Duodenal mucosa (tissue), 2 donors: ENCODE data around the gene LCAT.
"Not testable (repeated sequence)": the region's sequence is repeated elsewhere in the genome, so short reads cannot be mapped to it uniquely, and the experiment has no call there.

Experiments
- H3K27ac ChIP-seq: one replicate; pipeline ENCODE4 v1.7.0; 2013; ENCODE audit warnings: low read depth, low read length
- H3K27me3 ChIP-seq, 2 donors: one replicate each; pipeline ENCODE4 v1.7.0; 2013; ENCODE audit warnings: low read length in 2 of 2, control low read depth in 1 of 2; ENCODE audit not compliant: insufficient read depth in 2 of 2, control insufficient read depth in 1 of 2
- H3K36me3 ChIP-seq, 2 donors: one replicate each; pipeline ENCODE4 v1.7.0; 2013; ENCODE audit warnings: low read length in 2 of 2, control low read depth in 1 of 2; ENCODE audit not compliant: insufficient read depth in 2 of 2, control insufficient read depth in 1 of 2
- H3K4me1 ChIP-seq, 2 donors: one replicate each; pipeline ENCODE4 v1.7.0; 2013; ENCODE audit warnings: low read length in 2 of 2, control low read depth in 1 of 2; ENCODE audit not compliant: insufficient read depth in 2 of 2, control insufficient read depth in 1 of 2
- H3K4me3 ChIP-seq, 2 donors: one replicate each; pipeline ENCODE4 v1.7.0; 2013; ENCODE audit warnings: low read length in 2 of 2, low read depth in 1 of 2
- H3K9ac ChIP-seq, 2 donors: one replicate each; pipeline ENCODE4 v1.7.0; 2013; ENCODE audit warnings: low read length in 2 of 2, low read depth in 1 of 2
- H3K9me3 ChIP-seq, 2 donors: one replicate each; pipeline ENCODE4 v1.7.0; 2013; ENCODE audit warnings: low read length in 2 of 2, control low read depth in 1 of 2; ENCODE audit not compliant: control insufficient read depth in 1 of 2

Gene LCAT

GRCh38 chr16:67940446-67941089 is 3.4 kb downstream of the LCAT start:
- Histone ChIP-seq H3K27ac (no peak overlapping the region), H3K9ac (no peak overlapping the region), H3K4me3 (no peak overlapping the region), H3K9me3 (no peaks in the 10 kb centered on the region), H3K27me3 (no peaks in the 10 kb centered on the region), H3K36me3 (peaks cover 0 to 13% of the 10 kb centered on the region in 2 donors), H3K4me1 (peaks cover 8 to 28% of the 10 kb centered on the region in 2 donors)

GRCh38 chr16:67939507-67940445 is 4.1 kb downstream of the LCAT start:
- Histone ChIP-seq H3K9me3 (no peaks in the 10 kb centered on the region), H3K4me3 (no peak overlapping the region), H3K27me3 (no peaks in the 10 kb centered on the region), H3K27ac (no peak overlapping the region), H3K4me1 (peaks cover 14 to 36% of the 10 kb centered on the region in 2 donors), H3K36me3 (peaks cover 3 to 11% of the 10 kb centered on the region in 2 donors), H3K9ac (no peak overlapping the region)

- not testable (repeated sequence) for H3K27ac ChIP-seq, H3K9me3 ChIP-seq, H3K9ac ChIP-seq, H3K27me3 ChIP-seq
- Histone ChIP-seq H3K4me1 (peaks cover 15 to 30% of the 10 kb centered on the region in 2 donors), H3K4me3 (peak overlapping the region in 1 of 2 donors; percentile 98), H3K36me3 (peaks cover 17 to 19% of the 10 kb centered on the region in 2 donors)
These were observed 6.2 kb downstream of the LCAT start for GRCh38 chr16:67937713-67938112.

GRCh38 chr16:67936880-67937605 is 6.9 kb downstream of the LCAT start:
- Histone ChIP-seq H3K9ac (peak overlapping the region; percentile 89 to 99), H3K27ac (peak overlapping the region; percentile 74), H3K27me3 (no peaks in the 10 kb centered on the region), H3K9me3 (no peaks in the 10 kb centered on the region), H3K4me3 (peak overlapping the region; percentile 91 to 98), H3K36me3 (peaks cover 20 to 22% of the 10 kb centered on the region in 2 donors), H3K4me1 (peaks cover 15 to 30% of the 10 kb centered on the region in 2 donors)

GRCh38 chr16:67936124-67936879 is 7.6 kb downstream of the LCAT start, which contains the start of gene PSMB10:
PSMB10 (minus strand) TSS chr16:67936850; CDS start chr16:67936749, 101 bp downstream.
- peaks cover 21 to 28% of the 10 kb centered on the region in 2 donors for H3K36me3 ChIP-seq
- H3K27me3 ChIP-seq: no peaks in the 10 kb centered on the region
- H3K9me3 ChIP-seq: no peaks in the 10 kb centered on the region
- H3K4me3 ChIP-seq: peak within 1 kb of the TSS; percentile 91 to 98
- H3K4me1 ChIP-seq: peaks cover 15 to 30% of the 10 kb centered on the region in 2 donors
- H3K9ac ChIP-seq: peak within 1 kb of the TSS; percentile 89 to 99
- H3K27ac ChIP-seq: peak within 1 kb of the TSS; percentile 90

DNA sequence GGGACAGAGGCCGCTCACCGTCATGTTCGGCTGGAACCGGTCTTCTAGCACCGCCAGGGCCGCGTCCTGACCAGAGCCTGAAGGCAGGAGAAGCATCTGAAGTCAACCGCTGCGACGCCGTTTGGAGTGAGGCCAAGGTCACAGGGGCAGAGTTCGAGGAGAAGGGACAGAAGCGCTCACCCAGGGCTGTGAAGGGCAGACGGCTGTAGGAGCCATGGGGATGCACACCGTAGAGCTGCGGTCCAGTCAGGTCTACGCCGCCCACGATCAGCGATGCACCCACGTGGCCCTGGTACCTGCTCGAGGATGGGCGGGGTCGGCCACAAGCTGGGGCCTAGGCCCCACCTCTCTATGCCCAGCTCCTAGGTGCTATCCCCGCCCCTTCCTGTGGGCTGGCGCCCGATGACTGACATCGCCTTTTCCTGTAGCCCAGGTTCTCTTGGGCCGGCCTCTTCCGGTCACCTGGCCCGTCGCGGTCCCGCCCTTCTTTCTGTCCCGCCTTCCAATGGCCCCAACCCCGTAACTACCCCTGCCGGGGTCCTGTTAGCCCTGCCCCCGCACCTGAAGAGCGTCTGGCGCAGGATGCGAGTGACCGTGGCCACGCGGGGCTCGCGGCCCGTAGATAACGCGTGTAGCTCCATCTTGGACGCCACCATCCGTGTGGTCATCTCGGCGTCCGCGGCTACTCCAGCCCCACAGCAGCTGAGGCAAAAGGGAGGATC is 8.4 kb downstream of the LCAT start:
- H3K36me3 ChIP-seq: peaks cover 27 to 34% of the 10 kb centered on the region in 2 donors
- H3K9ac ChIP-seq: peak overlapping the region; percentile 89 to 99
- no peaks in the 10 kb centered on the region for H3K9me3 ChIP-seq
- peaks cover 15 to 30% of the 10 kb centered on the region in 2 donors for H3K4me1 ChIP-seq
- H3K27me3 ChIP-seq: no peaks in the 10 kb centered on the region
- peak overlapping the region; percentile 90 for H3K27ac ChIP-seq
- peak overlapping the region; percentile 91 to 98 for H3K4me3 ChIP-seq

DNA sequence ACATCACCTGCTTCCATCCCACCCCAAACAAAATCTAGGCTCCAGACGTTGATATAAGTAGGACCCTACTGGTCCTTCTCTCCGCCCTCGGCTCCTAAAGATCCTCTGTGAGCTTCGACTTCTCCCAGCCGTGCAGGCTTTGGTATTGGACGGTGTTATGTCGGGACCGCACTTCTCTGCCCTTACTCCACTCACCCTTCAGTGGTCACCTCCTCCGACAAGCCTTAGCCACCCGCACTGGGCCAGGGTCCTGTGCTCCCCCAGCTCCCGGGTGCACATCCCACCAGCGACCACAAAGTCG is 8.9 kb downstream of the LCAT start:
- H3K4me1 ChIP-seq: peaks cover 15 to 25% of the 10 kb centered on the region in 2 donors
- no peaks in the 10 kb centered on the region for H3K9me3 ChIP-seq
- peaks cover 30 to 39% of the 10 kb centered on the region in 2 donors for H3K36me3 ChIP-seq
- no peak overlapping the region for H3K27ac ChIP-seq
- peak overlapping the region; percentile 91 to 98 for H3K4me3 ChIP-seq
- no peaks in the 10 kb centered on the region for H3K27me3 ChIP-seq
- H3K9ac ChIP-seq: peak overlapping the region; percentile 21 to 24

GRCh38 chr16:67934306-67935100 is 9.4 kb downstream of the LCAT start:
- peaks cover 30 to 44% of the 10 kb centered on the region in 2 donors for H3K36me3 ChIP-seq
- H3K9me3 ChIP-seq: no peaks in the 10 kb centered on the region
- peaks cover 15 to 21% of the 10 kb centered on the region in 2 donors for H3K4me1 ChIP-seq
- peak overlapping the region; percentile 91 to 98 for H3K4me3 ChIP-seq
- H3K27ac ChIP-seq: no peak overlapping the region
- peak overlapping the region in 1 of 2 donors; percentile 24 for H3K9ac ChIP-seq
- H3K27me3 ChIP-seq: no peaks in the 10 kb centered on the region
